NCI-H2029 (cell line): ENCODE results near the gene CDON.

Experiments
- DNase-seq: peaks from one replicate; lab custom pipeline; 2025; lab: John Stamatoyannopoulos, UW

The CDON gene

DNA sequence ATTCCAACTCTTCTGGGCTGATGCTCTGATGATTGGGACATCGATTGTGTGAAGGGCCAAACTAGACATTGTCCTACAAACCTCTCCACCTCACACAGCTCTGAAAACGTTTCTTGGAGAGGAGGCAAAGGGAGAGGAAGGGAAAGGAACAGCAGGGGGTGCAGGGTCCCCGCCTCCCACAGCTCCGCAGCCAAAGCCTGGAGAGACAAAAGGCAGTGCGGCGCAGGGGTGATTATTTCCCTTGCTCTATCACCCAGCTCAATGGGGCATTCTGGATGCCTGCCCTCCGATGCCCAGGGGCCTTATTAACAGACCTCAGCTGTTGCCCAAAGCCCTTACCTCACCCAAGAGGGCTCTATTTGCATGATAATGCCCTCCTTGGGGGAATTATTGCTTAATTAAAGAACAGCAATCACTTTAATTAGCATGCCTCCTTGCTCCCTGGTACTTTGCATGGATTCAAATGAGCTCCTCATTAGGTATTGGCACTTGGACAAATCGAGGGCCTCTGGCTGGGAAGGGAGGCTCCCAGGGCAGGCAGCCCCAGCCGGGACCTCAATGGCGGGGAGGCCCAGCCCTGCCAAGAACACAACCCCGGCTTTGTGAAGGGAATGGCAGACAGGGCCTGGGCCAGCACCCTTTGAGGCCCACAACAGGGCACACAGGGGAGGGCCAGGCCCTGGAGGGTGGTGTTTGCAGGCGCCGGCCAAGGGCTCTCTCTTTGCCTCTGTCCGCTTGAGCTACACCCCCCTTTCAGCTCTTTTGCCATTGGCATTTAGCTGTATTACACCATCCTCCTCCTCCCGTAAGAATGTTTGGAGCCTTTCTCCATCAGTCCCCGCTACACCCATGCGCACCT lies 19.8 kb upstream of the CDON start:
- no peak for DNase-seq

DNA sequence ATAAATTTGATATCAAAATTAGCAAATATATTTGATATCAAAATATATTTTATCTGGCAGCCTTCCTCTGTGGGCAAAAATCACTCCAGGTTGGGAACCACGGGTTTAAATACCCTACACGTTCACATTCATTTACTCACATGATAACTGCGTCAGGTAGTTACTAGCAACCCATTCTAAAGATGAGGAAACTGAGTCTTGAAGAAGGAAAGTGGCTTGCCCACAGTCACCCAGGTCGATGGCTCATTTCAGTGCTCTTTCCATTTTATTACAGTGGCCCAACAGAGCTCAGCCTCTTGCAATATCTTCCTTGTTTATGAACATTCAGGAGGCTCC lies 19.2 kb upstream of the CDON start:
- DNase-seq, result no peak

DNA sequence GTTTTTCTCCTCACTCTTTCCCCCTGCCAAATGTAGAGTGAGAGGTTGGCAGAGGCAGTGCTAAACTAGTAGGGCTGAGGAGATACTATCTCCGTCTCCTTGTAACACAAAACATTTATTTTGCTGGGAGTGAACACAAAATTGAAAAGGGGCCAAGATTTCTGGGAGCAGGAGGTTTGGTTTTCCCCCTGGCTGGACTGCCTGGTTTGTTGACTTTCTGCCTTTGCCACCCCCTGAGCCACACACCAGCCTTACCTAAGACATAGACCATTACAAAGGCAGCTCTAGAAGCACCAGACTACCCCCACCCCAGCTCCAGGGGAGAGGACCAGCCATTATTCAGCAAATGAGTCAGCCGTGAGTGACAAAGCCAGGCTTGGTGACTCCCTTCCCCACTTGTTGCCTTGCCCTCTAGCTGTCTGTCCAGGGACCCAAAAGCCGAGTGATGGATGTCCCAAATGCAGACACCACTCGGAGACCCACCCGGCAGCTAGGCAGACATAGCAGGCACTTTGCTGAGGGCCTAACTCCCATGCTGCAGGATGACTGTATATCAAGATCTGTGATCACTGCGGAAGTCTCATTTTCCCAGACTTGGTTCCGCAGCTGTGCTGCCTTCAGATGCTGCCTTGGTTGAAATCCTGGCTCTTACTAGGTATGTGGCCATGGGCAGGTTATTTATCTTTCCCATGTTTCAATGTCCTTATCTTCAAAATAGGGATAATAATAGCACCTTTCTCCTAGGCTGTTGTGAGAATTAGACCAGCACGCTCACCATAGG lies 17.7 kb upstream of the CDON start:
- peak; percentile 79 for DNase-seq

DNA sequence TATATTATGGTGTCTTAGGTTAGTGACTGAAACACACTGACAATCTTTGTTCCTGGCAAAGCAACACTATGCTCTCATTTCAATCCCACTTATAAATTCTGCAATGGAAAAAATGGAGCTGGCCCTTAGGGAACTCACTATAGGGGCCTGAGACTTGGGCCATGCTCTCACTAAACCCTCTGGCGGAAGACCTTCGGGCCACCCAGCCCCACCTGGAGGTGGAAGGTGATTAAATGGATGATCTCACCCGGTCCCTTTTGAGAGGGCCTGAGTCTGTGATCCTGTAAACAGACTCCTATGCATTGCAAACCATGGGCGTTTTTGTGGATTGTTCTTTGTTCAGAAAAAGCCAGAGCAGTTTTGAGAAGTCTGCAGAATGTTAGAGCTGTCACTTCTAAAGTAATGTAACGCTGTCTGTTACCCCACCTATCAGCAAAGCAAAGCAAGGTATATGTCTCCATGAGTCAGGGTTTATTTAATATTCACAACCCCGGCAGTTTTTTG lies 17.0 kb upstream of the CDON start:
- DNase-seq, result peak; percentile 84

DNA sequence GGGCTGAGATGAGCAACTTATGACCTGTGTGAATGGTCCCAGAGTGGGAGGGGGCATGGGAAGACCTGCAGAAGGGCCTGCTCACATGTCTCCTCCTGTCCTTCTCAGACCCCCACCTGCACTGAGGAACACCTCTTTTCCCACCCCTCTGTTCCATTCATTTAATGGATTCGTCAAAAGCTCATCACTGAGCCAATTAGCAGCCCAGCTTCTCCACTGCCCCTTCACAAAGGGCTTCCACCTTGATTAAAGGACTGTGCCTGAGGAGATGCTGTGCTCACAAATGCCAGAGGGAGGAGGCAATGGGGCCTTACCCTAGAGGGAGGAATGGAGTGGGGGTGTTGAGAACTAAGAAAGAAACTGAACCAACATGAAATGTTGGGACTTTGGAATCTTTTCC lies 14.0 kb upstream of the CDON start:
- no peak for DNase-seq

DNA sequence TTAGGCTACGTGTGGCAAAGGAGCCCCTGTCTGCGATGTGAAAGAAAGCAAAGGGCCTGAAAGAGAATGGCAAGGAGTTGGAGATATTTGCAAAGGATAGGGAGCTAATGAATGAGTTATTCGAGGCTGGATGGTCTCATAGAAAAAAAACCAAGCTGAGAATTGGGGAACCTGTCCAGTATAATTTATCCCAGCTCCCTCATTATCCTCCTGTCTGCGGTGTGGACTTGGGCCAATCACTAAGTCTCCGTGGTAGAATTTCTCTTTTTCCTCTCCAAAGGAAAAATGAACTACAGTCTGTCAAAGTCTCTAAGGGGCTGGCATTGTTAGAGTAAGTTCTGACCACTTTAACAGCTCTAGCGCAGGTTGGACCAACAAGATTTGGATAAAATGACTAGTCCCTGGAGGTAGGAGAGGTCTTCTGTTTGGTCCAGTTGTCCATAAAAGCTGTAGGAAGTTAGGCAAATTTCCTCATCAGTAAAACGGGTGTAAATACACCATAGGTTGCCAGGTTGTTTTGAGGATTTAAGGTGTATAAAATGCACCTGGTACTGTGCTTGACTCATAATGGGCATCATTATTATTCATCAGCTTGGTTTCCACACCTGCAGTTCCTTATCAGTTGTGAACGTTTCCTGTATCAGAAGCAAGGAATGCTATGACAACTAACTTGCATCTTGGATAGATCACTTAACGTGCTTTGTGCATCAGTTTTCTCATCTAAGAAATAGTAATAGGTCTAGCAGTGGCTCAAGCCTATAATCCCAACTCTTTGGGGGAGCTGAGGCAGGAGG lies 10.3 kb upstream of the CDON start:
- DNase-seq, result no peak

DNA sequence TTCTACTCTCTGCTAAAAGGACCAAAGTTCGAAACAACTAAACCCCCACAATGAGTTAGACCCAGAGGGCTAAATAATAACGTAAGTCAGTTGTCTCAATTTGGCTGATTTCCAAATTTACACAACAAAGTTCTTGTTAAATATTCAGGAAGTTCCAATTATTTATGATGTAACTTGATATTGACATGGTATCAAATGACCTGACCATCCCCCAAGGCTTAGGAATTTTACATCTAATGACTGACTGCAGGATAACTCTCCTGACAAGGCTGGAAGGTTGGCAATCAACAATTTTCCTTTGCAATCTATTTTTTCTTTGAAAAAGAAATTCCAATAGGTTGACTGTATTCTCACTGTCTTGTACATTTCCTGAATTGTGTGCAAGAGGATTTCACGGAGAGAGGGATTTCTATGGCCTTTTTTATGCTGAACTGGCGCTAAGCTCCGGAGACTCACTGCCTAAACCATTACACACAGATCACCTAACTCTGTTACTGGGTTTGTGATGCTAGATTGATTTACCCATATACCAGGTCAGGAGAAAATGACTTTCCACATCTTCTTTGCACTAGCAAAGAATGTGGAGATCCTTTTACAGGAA lies 9.6 kb upstream of the CDON start:
- peak; percentile 50 for DNase-seq

DNA sequence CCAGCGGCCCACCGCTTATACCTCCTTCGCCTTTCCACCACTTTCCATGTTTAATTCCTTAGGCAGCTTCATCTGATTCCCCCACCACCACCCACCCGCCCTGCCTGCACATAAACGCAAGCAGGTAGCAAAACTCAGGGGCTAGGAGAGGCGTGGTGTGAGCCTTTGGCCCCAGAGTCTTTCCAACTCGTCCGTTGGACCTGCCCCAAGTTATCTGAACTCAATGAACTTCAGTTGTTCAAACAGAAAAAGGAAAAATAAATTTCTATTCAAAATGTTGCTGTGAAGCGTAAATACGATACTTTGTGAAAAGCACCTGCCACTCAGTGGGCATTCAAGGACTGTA lies 814 bp upstream of the CDON start:
- no peak for DNase-seq

DNA sequence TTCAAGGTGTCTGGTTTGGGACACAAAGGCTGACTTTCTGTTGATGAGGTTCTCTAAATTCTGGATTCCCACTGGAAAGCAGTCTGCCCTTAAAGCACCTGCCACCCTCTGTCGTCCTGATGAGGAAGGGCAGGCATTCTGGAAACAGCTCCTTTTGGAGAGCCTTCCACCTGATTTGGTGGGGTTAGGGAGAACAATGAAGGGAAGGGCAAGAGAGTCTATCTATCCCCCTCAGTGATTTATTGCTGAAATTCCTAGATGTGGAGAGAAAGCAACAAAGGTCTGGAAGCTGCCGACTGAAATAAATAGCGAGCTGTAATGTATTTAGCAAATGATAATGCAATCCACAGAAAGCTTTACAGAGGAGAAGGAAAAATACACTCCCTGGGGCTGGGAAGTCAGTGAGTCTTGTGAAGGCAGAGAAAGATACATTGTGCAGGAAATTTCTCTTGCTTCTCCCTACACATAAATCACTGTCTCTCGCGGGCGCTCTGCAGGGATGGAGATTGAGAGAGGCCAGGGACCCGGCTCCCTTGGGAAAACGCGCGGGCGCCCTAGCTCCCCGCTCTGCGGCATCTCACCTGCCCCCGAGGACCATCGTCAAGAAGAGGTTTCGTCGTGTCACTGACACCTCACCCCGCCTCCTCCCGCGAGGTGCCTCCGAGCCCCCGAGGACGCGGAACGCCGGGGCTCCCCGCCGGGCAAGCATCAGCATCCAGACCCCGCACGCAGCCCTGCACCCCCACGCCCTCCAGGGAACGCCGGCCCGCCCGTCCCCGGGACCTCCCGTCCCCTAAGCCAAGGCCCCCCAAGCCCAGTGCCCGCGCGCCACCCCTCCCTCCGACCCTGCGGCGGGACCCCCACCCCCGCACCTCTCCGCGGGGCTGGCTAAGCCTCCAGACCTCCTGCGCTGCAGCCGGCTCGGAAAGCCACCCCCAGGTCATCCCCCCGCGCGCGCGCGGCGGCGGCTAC lies 673 bp downstream of the CDON start:
- peak; percentile 60 for DNase-seq

DNA sequence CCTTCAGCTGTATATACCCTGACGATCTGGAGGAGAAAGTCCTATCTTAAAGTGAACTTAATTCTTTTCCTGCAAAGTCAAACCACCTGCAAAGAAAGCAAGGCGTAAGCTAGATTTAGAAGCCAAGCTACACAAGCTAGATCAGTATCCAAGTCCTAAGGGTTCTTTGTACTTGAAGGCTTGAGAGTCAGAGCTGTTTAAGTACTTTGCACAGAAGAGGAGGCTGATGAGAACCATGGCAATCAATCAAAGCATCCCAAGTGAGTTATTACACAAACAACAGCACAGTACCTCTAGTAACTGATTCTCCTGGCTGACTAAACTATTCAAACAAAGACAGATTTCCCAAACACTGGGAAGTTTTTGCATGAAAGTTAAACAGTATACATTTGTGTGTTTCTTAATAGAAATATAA lies 1.9 kb downstream of the CDON start:
- DNase-seq, result peak; percentile 19

DNA sequence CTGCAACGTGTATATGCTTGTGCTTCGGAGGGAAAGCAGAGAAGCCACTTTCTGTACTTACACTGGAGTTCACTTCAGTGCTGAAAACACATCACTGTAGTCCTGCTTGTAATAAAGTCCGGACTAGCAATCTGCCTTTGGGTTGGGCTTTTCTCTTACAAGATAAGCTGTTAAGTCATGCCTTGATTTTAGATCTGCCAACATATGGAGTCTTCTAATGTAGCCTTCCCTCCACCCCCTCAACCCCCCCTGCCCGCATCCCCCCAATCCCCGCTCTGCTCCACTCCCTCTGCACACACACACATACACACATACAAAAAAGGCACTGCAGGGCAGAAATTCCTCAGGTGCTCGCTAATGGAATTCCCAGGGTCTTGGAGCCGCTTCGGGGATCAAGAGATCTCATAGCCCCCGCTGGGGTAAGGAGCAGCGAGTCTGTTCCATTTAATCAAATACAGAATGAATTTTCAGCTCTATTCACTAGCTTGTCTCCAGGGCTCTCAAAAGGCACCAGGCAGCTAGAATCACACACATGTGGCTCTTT lies 3.4 kb downstream of the CDON start:
- no peak for DNase-seq

DNA sequence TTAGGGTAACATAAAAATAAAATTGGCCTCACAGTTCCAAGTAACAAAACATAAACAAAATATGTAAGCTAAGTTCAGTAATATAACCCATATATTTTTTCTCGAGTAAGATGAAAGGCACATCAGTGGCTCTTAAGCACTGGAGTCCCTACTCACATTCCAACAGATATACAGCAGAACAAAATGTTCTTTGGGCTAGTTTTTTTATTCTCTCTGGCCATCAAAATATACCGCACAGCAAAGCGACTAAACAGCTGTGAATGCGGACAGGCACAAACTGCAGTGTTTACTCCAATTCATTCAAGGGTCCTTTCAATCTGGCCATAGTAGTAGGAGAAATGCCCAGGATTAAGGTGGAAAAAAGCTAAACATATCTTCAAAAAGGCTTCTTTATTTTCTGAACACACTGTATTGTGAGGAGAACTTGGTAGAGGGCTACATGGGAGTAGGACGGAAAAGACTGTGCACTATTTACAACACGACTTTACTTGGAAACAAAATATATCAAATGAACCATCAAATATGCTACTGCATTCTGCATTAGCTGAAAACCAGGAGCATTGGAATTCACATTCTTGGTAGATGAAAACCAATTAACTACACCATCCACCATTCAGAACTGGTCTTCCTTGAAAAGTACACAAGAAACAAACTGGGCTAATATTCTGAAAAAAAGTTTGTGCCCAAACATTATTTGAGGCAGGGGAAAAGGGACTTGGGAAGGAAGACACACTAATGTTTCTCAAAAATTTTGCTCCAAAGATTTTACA lies 4.4 kb downstream of the CDON start:
- DNase-seq, result no peak

DNA sequence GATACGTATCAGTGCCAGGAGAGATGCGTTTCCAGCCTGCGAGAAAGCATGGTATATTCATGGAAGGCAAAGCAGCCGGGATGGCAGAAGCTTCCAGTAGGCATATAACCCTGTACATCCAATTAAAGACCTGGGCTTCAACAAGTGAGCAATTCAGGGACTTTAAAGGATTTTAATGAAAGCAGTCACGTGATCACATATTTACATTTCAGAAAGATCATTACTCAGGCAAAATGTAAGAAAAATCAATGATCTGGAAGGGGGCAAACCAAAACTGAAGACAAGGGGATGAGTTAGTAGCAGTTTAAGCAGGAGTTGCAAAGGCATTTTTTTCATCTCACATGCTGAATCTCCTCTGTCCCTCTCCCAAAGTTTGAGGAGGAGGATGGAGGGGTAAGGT lies 7.8 kb downstream of the CDON start:
- no peak for DNase-seq

DNA sequence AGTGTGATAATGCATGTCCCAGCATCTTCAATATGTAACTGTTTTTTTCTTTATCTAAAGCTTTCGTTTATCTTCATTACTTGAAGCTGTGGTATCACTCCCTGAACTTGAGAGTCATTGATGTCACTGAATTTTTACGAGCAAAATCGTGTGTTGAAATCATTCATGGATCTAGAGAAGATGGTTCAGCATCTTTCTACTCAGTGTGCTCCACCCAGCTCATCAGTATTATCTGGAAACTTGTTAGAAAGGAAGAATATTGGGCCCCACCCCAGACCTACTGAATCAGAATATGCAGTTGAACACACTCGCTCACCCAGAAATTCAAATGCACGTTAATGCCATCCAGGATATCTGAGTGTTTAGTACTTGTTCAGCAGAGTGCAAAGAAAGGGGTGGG lies 8.3 kb downstream of the CDON start:
- no peak for DNase-seq

DNA sequence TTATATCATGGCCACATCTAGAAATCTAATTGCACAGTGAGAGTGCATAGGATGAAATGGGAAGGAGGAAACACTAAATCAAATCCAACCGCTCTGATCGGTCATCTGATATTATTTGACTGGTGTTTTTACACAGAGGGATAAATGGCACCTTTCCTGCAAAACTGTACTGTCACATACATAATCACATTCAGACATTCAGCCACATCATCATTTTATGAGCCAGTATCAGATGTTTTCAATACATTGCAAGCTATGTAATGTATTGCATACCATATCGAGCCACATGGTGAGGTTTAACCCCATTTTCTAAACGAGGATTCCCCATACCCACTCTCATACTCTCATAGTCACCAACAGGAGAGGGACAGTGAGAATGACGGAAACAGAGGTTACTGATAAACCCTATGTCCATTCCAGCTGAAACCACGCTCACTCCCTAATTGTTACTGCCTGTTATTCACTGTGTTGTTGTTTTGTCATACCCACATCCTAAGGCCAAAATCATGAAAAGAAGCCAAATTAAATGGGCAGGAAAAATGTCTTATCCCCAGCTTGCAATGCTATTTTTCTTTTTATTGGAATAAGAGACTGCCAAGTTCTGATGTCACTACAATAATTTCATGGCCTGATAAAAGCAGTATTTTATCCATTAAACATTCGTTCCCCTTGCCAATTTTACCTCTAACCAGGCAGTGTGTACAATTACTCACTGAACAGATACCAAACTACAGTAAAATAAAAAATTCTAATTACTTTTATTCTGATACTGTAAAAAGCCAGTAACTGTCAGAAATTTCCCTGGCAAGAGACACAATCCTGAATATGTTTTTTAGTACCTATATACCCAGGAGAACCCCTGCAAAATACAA lies 9.0 kb downstream of the CDON start:
- DNase-seq, result no peak

DNA sequence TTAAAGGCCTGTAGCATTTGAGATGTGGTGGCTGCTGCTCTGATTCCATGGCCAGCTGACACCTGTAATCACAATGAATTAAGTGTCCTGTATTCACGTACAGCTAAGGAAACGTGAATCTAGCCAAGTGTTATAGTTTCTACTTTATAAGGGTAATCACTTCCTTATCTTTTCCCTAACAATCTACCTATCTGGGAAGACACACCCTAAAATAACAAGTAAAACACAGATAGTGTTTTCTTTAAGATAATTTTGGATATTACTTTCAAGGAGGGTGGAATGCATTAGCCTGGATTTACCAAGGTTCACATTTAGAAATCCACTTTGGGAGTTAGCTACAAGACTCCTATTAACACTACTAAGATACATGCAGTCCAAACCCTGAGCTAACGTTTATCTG lies 11.5 kb downstream of the CDON start:
- DNase-seq, result no peak

DNA sequence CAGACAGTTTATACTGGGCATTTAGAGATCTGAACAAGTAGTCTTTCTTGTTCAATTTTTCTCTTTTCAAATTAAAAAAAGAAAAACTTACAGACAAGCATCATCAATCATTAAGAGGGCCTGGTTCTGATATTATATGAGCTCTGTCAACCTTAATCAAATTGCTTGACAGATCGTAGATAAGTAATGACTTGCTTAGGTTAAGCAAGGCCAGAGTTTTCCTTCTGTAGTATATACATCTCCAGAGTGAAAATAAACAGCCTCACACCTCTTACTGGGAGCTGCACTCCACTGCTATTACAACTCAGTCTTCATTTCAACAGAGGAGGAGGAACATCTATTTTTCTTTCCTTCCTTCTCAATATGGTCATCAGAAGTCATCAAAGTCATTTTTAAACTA lies 13.5 kb downstream of the CDON start:
- no peak for DNase-seq

DNA sequence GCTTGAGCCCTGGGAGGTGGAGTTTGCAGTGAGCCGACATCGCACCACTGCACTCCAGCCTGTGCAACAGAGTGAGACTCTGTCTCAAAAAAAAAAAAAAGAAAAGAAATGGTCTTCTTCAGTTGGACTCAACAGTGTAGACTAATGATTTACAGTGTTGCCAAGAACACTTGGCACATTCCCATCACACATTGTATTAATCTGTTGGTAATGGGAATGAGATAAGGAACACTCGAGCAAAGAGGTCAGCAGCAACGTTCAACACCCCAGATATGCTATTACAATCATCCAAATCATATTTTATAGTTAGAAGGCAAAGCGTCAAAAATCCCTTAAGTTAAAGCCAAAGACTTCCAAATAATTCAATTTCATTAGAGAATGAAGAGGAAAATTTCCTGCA lies 14.5 kb downstream of the CDON start:
- DNase-seq, result no peak
